ENCODE results near the gene CYP2E1.
"Not testable (repeated sequence)": the region's sequence is repeated elsewhere in the genome, so short reads cannot be mapped to it uniquely, and the experiment has no call there.

- TF ChIP-seq EZH2 (IDR thresholded peaks at IDR 0.05); POLR2AphosphoS5 (IDR thresholded peaks at IDR 0.05; ENCODE audit: borderline replicate concordance, low read depth, low read length); FOXP2 (optimal IDR thresholded peaks at IDR 0.05; ENCODE audit: control extremely low read depth, extremely low read length, insufficient read depth): not testable (repeated sequence)
Measured at GRCh38 chr10:133500897-133501296, 26.3 kb upstream of the CYP2E1 start.
